ENCODE measurements around the gene LRRN2. TPM values are rescaled to one million over a fixed set of nuclear protein-coding genes. Genes with fewer than 3 reads are reported as not detected.

LRRN2 gene
- total RNA-seq, 1 donor from 2014 or later, result 9.4 TPM

- Mint-ChIP-seq H3K27me3 (peaks cover 42% of the 10 kb centered on the region), H3K27ac (no peak overlapping the region), H3K4me3 (ENCODE audit: low read depth) (no peak overlapping the region), H3K4me1 (ENCODE audit: low read depth) (no peaks in the 10 kb centered on the region), H3K9me3 (ENCODE audit: low read depth) (no peaks in the 10 kb centered on the region), H3K36me3 (ENCODE audit: insufficient read depth) (no peaks in the 10 kb centered on the region)
- TF ChIP-seq CTCF (IDR thresholded peaks at IDR 0.05; ENCODE audit: unreplicated experiment), result no peak
- DNase-seq (ENCODE audit: low spot score, unreplicated experiment), result no peak
These were observed 20.6 kb upstream of the LRRN2 start for GRCh38 chr1:204705888-204706837.

- no peaks in the 10 kb centered on the region for H3K4me1 Mint-ChIP-seq (ENCODE audit: low read depth)
- no peak overlapping the region for H3K27ac Mint-ChIP-seq
- no peak for DNase-seq (ENCODE audit: low spot score, unreplicated experiment)
- no peaks in the 10 kb centered on the region for H3K36me3 Mint-ChIP-seq (ENCODE audit: insufficient read depth)
- TF ChIP-seq CTCF (IDR thresholded peaks at IDR 0.05; ENCODE audit: unreplicated experiment), result no peak
- peaks cover 35% of the 10 kb centered on the region for H3K27me3 Mint-ChIP-seq
- H3K9me3 Mint-ChIP-seq (ENCODE audit: low read depth), result no peaks in the 10 kb centered on the region
- no peak overlapping the region for H3K4me3 Mint-ChIP-seq (ENCODE audit: low read depth)
These were observed 19.9 kb upstream of the LRRN2 start for GRCh38 chr1:204705493-204705811.

- Mint-ChIP-seq H3K27me3 (peaks cover 30% of the 10 kb centered on the region), H3K4me3 (ENCODE audit: low read depth) (no peak overlapping the region), H3K27ac (no peak overlapping the region), H3K9me3 (ENCODE audit: low read depth) (no peaks in the 10 kb centered on the region), H3K36me3 (ENCODE audit: insufficient read depth) (no peaks in the 10 kb centered on the region), H3K4me1 (ENCODE audit: low read depth) (no peaks in the 10 kb centered on the region)
- no peak for DNase-seq (ENCODE audit: low spot score, unreplicated experiment)
- no peak for TF ChIP-seq CTCF (IDR thresholded peaks at IDR 0.05; ENCODE audit: unreplicated experiment)
These were observed 19.4 kb upstream of the LRRN2 start for GRCh38 chr1:204704794-204705492.

GRCh38 chr1:204703826-204704612, 18.5 kb upstream of the LRRN2 start:
- no peak for TF ChIP-seq CTCF (IDR thresholded peaks at IDR 0.05; ENCODE audit: unreplicated experiment)
- no peak for DNase-seq (ENCODE audit: low spot score, unreplicated experiment)

GRCh38 chr1:204703268-204703664, 17.7 kb upstream of the LRRN2 start:
- no peak for TF ChIP-seq CTCF (IDR thresholded peaks at IDR 0.05; ENCODE audit: unreplicated experiment)
- Mint-ChIP-seq H3K27me3 (peaks cover 15% of the 10 kb centered on the region), H3K4me3 (ENCODE audit: low read depth) (no peak overlapping the region), H3K27ac (no peak overlapping the region), H3K9me3 (ENCODE audit: low read depth) (no peaks in the 10 kb centered on the region), H3K4me1 (ENCODE audit: low read depth) (no peaks in the 10 kb centered on the region), H3K36me3 (ENCODE audit: insufficient read depth) (no peaks in the 10 kb centered on the region)
- DNase-seq (ENCODE audit: low spot score, unreplicated experiment), result no peak

More at GRCh38 chr1:204703826-204704612, 18.5 kb upstream of the LRRN2 start:
- H3K27ac Mint-ChIP-seq, result no peak overlapping the region
- H3K36me3 Mint-ChIP-seq (ENCODE audit: insufficient read depth), result no peaks in the 10 kb centered on the region
- H3K4me1 Mint-ChIP-seq (ENCODE audit: low read depth), result no peaks in the 10 kb centered on the region
- H3K9me3 Mint-ChIP-seq (ENCODE audit: low read depth), result no peaks in the 10 kb centered on the region
- H3K4me3 Mint-ChIP-seq (ENCODE audit: low read depth), result no peak overlapping the region
- H3K27me3 Mint-ChIP-seq, result peaks cover 22% of the 10 kb centered on the region

Data from progenitor cell of endocrine pancreas (in vitro differentiated cells).